HepG2 (cell line): ENCODE results near the gene UCKL1. TPM values are rescaled to one million over a fixed set of nuclear protein-coding genes. Genes with fewer than 3 reads are reported as not detected.

Source experiments
- ATAD3A ChIP-seq: sonication (generic); formaldehyde crosslinking; IDR thresholded peaks from 2 replicates; pipeline ENCODE4 v1.4.0; 2020; ENCODE audit warnings: missing genetic modification reagents
- FOSL2 ChIP-seq: sonication (generic); formaldehyde crosslinking; IDR thresholded peaks from 2 replicates; pipeline ENCODE4 v1.4.0; 2020; ENCODE audit warnings: missing genetic modification reagents
- IRF2 ChIP-seq: IDR thresholded peaks from 2 replicates; pipeline ENCODE4 v1.6.1; 2018; ENCODE audit warnings: missing genetic modification reagents, missing compliant biosample characterization
- MATR3 ChIP-seq: sonication (generic); formaldehyde crosslinking; IDR thresholded peaks from 2 replicates; pipeline ENCODE4 v1.4.0; 2020; ENCODE audit warnings: missing genetic modification reagents
- MYNN ChIP-seq: sonication (generic); formaldehyde crosslinking; IDR thresholded peaks from 2 replicates; pipeline ENCODE4 v1.4.0; 2020; ENCODE audit warnings: mild to moderate bottlenecking, low read depth, missing genetic modification reagents
- PAWR ChIP-seq: sonication (generic); formaldehyde crosslinking; IDR thresholded peaks from 2 replicates; pipeline ENCODE4 v1.4.0; 2020; ENCODE audit warnings: missing genetic modification reagents, mild to moderate bottlenecking, borderline replicate concordance
- PHF8 ChIP-seq: sonication (generic); formaldehyde crosslinking; IDR thresholded peaks from 2 replicates; pipeline ENCODE4 v1.5.0; 2020; ENCODE audit warnings: missing genetic modification reagents
- RARA ChIP-seq: IDR thresholded peaks from 2 replicates; pipeline ENCODE4 v1.6.1; 2016; ENCODE audit warnings: missing genetic modification reagents, missing compliant biosample characterization
- U2AF2 ChIP-seq: fragments of 200-400 bp; formaldehyde crosslinking; IDR thresholded peaks from 2 replicates; pipeline ENCODE4 v1.6.1; 2017; ENCODE audit warnings: low read depth, mild to moderate bottlenecking, low read length
- ZNF205 ChIP-seq: IDR thresholded peaks from 2 replicates; pipeline ENCODE4 v1.6.1; 2018; ENCODE audit warnings: missing biosample characterization, missing genetic modification reagents
- ZNF407 ChIP-seq: sonication (generic); formaldehyde crosslinking; IDR thresholded peaks from one replicate; pipeline ENCODE4 v1.5.1; 2020; ENCODE audit warnings: mild to moderate bottlenecking, missing genetic modification reagents; ENCODE audit errors: not compliant biosample characterization
- ZNF430 ChIP-seq: sonication (generic); formaldehyde crosslinking; IDR thresholded peaks from 2 replicates; pipeline ENCODE4 v1.9.0; 2021; ENCODE audit warnings: mild to moderate bottlenecking, missing genetic modification reagents
- polyA plus RNA-seq, 8 experiments: library from polyadenylated mRNA; depleted of rRNA in 3 of 8; stranded (reverse) in 7 of 8; unstranded in 1 of 8; fragments of >200 nt; fragmentation: Illumina TruSeq in 4 of 8; extraction: Trizol in 4 of 8; gene quantifications; 2 replicates each; pipeline versions ENCODE4 v1.2.1 to v1.2.3, GENCODE V29; 2011 to 2016; ENCODE audit warnings: low read depth in 4 of 8, missing spikeins in 1 of 8, mixed read lengths in 1 of 8; ENCODE audit not compliant: insufficient read depth in 1 of 8
- total RNA-seq, 5 experiments: library from RNA; depleted of rRNA; stranded (reverse); fragments of >200 nt; fragmentation: Illumina TruSeq; extraction: Trizol; gene quantifications; 2 replicates each; pipeline ENCODE4 v1.2.3, GENCODE V29; 2016; ENCODE audit warnings: low read depth in 1 of 5
- TF ChIP-seq, protein P1 (sequence below): sonication (generic); formaldehyde crosslinking; IDR thresholded peaks from 2 replicates; pipeline ENCODE4 v1.9.0; 2022; ENCODE audit warnings: low read depth, missing genetic modification reagents
- TF ChIP-seq, protein P2 (sequence below): fragments of 450-650 bp; IDR thresholded peaks from 2 replicates; pipeline ENCODE4 v1.6.1; 2017
- TF ChIP-seq, protein P3 (sequence below): sonication (generic); formaldehyde crosslinking; IDR thresholded peaks from 2 replicates; pipeline ENCODE4 v1.4.0; 2020; ENCODE audit warnings: missing genetic modification reagents

Gene UCKL1
- total and polyA plus RNA-seq, 2 of the 13 experiments (the other 11 are each of a cell fraction or from before 2014, with no cell fraction given) = 50.2 to 126 TPM

DNA sequence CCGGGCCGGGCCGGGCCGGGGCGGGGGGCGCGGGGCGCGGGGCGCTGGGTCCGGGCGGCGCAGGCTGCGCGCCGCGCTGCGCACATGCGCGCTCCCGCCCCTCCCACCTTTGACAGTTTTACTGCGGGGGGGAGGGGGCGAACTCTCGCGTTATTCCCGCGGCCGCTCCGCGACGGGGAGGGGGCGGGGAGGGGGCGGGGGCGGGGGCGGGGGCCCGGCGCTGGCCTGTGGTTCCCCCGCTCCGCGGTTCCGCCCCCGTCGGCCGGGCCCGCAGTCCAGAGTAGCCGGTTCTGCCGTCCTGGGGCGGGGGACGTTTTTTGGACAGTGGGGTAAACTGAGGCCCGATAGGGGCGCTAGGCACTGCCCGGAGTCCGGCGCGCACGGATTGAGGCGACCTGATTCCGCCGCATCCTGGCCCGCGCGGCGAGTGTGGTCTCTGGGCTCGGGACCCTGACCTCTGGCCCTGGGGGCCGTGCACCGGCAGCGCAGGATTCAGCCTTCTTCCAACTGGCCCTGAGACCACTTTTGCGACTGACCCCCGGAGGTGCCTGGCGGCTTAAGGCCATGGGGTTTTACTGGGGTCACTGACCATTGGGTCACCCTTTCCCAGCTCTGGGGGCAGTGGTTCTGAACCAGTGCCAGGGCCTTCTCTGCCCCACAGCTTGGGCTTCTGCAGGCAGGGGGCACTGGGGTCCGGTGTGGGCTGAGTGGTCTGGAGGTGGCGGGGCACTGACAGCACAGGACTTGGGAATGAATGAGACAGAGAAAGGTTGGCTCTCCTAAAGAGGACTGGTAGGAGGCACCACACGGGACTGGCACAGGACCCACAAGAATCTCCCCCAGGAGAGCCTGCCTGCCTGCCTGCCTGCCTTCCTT lies 13.9 kb upstream of the UCKL1 start, which contains the start of gene ZNF512B (continued):
- TF ChIP-seq ZNF205 (CRISPR knock-in tag) (0 out of 2 replicates have a peak, but pooled peaks have one; percentile 32), RARA (CRISPR knock-in tag) (0 out of 2 replicates have a peak, but pooled peaks have one; percentile 6), U2AF2 (0 out of 2 replicates have a peak, but pooled peaks have one; percentile 43), PAWR (no peak), PHF8 (CRISPR knock-in tag) (peak; percentile 84), FOSL2 (CRISPR knock-in tag) (no peak; the same call in 1 of the 2 replicates), MYNN (peak; percentile 91; the same call in 1 of the 2 replicates), ZNF430 (no peak), IRF2 (CRISPR knock-in tag) (no peak), ATAD3A (CRISPR knock-in tag) (no peak), MATR3 (CRISPR knock-in tag) (no peak), ZNF407 (peak; percentile 78)
- TF ChIP-seq, protein P1, sequence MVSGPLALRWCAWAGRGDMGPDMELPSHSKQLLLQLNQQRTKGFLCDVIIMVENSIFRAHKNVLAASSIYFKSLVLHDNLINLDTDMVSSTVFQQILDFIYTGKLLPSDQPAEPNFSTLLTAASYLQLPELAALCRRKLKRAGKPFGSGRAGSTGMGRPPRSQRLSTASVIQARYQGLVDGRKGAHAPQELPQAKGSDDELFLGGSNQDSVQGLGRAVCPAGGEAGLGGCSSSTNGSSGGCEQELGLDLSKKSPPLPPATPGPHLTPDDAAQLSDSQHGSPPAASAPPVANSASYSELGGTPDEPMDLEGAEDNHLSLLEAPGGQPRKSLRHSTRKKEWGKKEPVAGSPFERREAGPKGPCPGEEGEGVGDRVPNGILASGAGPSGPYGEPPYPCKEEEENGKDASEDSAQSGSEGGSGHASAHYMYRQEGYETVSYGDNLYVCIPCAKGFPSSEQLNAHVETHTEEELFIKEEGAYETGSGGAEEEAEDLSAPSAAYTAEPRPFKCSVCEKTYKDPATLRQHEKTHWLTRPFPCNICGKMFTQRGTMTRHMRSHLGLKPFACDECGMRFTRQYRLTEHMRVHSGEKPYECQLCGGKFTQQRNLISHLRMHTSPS (CRISPR knock-in tag) = peak; percentile 70; the same call in 1 of the 2 replicates
- TF ChIP-seq, protein P2, sequence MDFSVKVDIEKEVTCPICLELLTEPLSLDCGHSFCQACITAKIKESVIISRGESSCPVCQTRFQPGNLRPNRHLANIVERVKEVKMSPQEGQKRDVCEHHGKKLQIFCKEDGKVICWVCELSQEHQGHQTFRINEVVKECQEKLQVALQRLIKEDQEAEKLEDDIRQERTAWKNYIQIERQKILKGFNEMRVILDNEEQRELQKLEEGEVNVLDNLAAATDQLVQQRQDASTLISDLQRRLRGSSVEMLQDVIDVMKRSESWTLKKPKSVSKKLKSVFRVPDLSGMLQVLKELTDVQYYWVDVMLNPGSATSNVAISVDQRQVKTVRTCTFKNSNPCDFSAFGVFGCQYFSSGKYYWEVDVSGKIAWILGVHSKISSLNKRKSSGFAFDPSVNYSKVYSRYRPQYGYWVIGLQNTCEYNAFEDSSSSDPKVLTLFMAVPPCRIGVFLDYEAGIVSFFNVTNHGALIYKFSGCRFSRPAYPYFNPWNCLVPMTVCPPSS = no peak
- TF ChIP-seq, protein P3, sequence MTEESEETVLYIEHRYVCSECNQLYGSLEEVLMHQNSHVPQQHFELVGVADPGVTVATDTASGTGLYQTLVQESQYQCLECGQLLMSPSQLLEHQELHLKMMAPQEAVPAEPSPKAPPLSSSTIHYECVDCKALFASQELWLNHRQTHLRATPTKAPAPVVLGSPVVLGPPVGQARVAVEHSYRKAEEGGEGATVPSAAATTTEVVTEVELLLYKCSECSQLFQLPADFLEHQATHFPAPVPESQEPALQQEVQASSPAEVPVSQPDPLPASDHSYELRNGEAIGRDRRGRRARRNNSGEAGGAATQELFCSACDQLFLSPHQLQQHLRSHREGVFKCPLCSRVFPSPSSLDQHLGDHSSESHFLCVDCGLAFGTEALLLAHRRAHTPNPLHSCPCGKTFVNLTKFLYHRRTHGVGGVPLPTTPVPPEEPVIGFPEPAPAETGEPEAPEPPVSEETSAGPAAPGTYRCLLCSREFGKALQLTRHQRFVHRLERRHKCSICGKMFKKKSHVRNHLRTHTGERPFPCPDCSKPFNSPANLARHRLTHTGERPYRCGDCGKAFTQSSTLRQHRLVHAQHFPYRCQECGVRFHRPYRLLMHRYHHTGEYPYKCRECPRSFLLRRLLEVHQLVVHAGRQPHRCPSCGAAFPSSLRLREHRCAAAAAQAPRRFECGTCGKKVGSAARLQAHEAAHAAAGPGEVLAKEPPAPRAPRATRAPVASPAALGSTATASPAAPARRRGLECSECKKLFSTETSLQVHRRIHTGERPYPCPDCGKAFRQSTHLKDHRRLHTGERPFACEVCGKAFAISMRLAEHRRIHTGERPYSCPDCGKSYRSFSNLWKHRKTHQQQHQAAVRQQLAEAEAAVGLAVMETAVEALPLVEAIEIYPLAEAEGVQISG (CRISPR knock-in tag) = peak; percentile 74
